HEK293T (cell line): ENCODE results near the gene NAV2.

ENCODE experiments used
- CTCF ChIA-PET: fragments of 350-600 bp; formaldehyde crosslinking; extraction: SDS; loops from one replicate; lab custom pipeline; 2021; ENCODE audit warnings: antibody characterized with exemption, inconsistent platforms; lab: Yijun Ruan, JAX
- POLR2A ChIA-PET: fragments of 350-600 bp; formaldehyde crosslinking; extraction: SDS; loops from one replicate; lab custom pipeline; 2020; ENCODE audit warnings: antibody characterized with exemption, inconsistent platforms; lab: Yijun Ruan, JAX
- DNase-seq: peaks from one replicate; pipeline ENCODE4 v3.0.0; 2012; ENCODE audit warnings: mixed read lengths; ENCODE audit errors: extremely low spot score
- ARNT ChIP-seq: fragments of 450-650 bp; IDR thresholded peaks from 2 replicates; pipeline ENCODE4 v1.6.1; 2017; ENCODE audit warnings: mild to moderate bottlenecking
- BHLHE40 ChIP-seq: fragments of 450-650 bp; IDR thresholded peaks from 2 replicates; pipeline ENCODE4 v1.6.1; 2016; ENCODE audit warnings: mild to moderate bottlenecking, moderate library complexity, borderline replicate concordance
- CTBP1 ChIP-seq: fragments of 450-650 bp; IDR thresholded peaks from 2 replicates; pipeline ENCODE4 v1.6.1; 2016; ENCODE audit warnings: borderline replicate concordance
- ELF4 ChIP-seq: fragments of 450-650 bp; IDR thresholded peaks from 2 replicates; pipeline ENCODE4 v1.6.1; 2017; ENCODE audit warnings: antibody characterized with exemption
- FOXA1 ChIP-seq: fragments of 450-650 bp; IDR thresholded peaks from 2 replicates; pipeline ENCODE4 v1.6.1; 2016; ENCODE audit warnings: mild to moderate bottlenecking
- FOXK2 ChIP-seq: fragments of 450-650 bp; IDR thresholded peaks from 2 replicates; pipeline ENCODE4 v1.6.1; 2016; ENCODE audit warnings: mild to moderate bottlenecking
- FOXM1 ChIP-seq: fragments of 450-650 bp; IDR thresholded peaks from 2 replicates; pipeline ENCODE4 v1.6.1; 2017; ENCODE audit warnings: mild to moderate bottlenecking, borderline replicate concordance
- HDGF ChIP-seq: fragments of 450-650 bp; IDR thresholded peaks from 2 replicates; pipeline ENCODE4 v1.6.1; 2017; ENCODE audit warnings: antibody characterized with exemption, borderline replicate concordance
- L3MBTL2 ChIP-seq: fragments of 450-650 bp; conservative IDR thresholded peaks from 2 replicates; pipeline ENCODE4 v1.6.1; 2016; ENCODE audit warnings: mild to moderate bottlenecking
- LEF1 ChIP-seq: fragments of 450-650 bp; IDR thresholded peaks from 2 replicates; pipeline ENCODE4 v1.6.1; 2017; ENCODE audit warnings: mild to moderate bottlenecking, borderline replicate concordance
- NFRKB ChIP-seq: fragments of 450-650 bp; IDR thresholded peaks from 2 replicates; pipeline ENCODE4 v1.6.1; 2016; ENCODE audit warnings: mild to moderate bottlenecking, moderate library complexity
- SP1 ChIP-seq: fragments of 450-650 bp; IDR thresholded peaks from 2 replicates; pipeline ENCODE4 v1.6.1; 2017
- SUZ12 ChIP-seq: fragments of 450-650 bp; IDR thresholded peaks from 2 replicates; pipeline ENCODE4 v1.6.1; 2016; ENCODE audit warnings: mild to moderate bottlenecking
- TARDBP ChIP-seq: fragments of 450-650 bp; IDR thresholded peaks from 2 replicates; pipeline ENCODE4 v1.6.1; 2016
- ZNF384 ChIP-seq: fragments of 450-650 bp; IDR thresholded peaks from 2 replicates; pipeline ENCODE4 v1.6.1; 2016
- TF ChIP-seq, protein P1 (sequence below): fragments of 450-650 bp; IDR thresholded peaks from 2 replicates; pipeline ENCODE4 v1.6.1; 2016

The NAV2 gene

GRCh38 chr11:19737575-19737974 lies 24.9 kb downstream of the NAV2 start:
- no peak for DNase-seq
- no peak for TF ChIP-seq CTBP1
- no peak for TF ChIP-seq ELF4
- no peak for TF ChIP-seq TARDBP
- no peak for TF ChIP-seq FOXK2
- TF ChIP-seq BHLHE40: no peak
- no peak for TF ChIP-seq L3MBTL2
- TF ChIP-seq SUZ12: no peak
- TF ChIP-seq, protein P1, sequence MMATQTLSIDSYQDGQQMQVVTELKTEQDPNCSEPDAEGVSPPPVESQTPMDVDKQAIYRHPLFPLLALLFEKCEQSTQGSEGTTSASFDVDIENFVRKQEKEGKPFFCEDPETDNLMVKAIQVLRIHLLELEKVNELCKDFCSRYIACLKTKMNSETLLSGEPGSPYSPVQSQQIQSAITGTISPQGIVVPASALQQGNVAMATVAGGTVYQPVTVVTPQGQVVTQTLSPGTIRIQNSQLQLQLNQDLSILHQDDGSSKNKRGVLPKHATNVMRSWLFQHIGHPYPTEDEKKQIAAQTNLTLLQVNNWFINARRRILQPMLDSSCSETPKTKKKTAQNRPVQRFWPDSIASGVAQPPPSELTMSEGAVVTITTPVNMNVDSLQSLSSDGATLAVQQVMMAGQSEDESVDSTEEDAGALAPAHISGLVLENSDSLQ: no peak
- no peak for TF ChIP-seq FOXM1
- TF ChIP-seq NFRKB: no peak
- no peak for TF ChIP-seq ZNF384
- no peak for TF ChIP-seq LEF1
- no peak for TF ChIP-seq ARNT
- TF ChIP-seq SP1: no peak
- no peak for TF ChIP-seq FOXA1
- POLR2A ChIA-PET: no interaction called here
- CTCF ChIA-PET: no interaction called here

- DNase-seq: no peak
- TF ChIP-seq ARNT: no peak
- POLR2A ChIA-PET: interaction anchor here (0.8 kb wide), 1 partner anchor 10 kb away, joined by 3 read pairs; no protein-coding TSS in a partner anchor
- CTCF ChIA-PET: no interaction called here
These were observed 25.5 kb downstream of the NAV2 start for GRCh38 chr11:19738124-19738523.

DNA sequence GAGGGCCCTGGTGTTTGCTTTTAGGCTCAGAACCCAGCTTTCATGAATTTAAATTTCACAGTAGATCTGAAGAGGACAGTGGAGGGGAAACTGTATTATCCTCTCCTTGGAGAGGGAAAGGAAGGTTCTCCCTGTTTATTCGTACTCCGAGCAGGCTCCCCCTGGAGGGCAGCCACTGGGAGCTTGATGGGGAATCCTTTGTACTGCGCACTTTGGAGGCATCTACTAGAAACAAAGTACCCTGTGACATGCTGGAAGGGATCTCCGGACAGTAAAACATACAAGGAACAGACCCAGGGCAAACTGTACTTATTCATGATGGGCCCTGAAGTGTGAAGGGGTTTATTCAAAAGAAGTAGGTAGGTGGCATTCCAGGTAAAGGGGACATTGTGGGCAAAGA lies 27.2 kb downstream of the NAV2 start:
- ChIA-PET CTCF (no interaction called here), POLR2A (interaction anchor here (0.5 kb wide), 1 partner anchor 66 kb away, joined by 3 read pairs; no protein-coding TSS in a partner anchor)
- DNase-seq: peak; percentile 14
- TF ChIP-seq HDGF (no peak), FOXA1 (no peak), ZNF384 (no peak)

DNA sequence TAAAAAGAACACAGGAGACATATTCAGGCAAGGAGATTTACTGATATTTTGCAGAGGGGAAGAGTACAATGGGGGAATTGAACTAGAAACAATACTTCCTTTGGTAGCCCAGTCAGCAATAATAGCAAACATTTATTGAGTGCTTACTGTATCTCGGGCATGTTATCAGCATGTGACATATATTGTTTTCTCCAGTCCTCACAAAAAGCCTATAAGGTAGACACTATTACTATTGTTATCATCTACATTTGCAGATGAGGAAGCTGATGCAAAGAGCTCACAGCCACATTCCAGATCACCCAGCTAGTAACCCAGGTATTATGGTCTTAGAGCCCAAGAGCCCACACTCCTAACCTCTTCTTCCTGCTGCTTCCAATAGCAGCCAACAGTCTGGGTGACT lies 27.9 kb downstream of the NAV2 start:
- DNase-seq: no peak
- POLR2A ChIA-PET: no interaction called here
- no peak for TF ChIP-seq ARNT
- TF ChIP-seq ZNF384: no peak
- TF ChIP-seq SP1: no peak
- TF ChIP-seq, protein P1: no peak
- no peak for TF ChIP-seq CTBP1
- TF ChIP-seq SUZ12: no peak
- CTCF ChIA-PET: interaction anchor here (0.6 kb wide), 1 partner anchor 40 kb away, joined by 4 read pairs; no protein-coding TSS in a partner anchor

GRCh38 chr11:19742588-19743292 lies 30.1 kb downstream of the NAV2 start:
- DNase-seq: peak; percentile 71
- TF ChIP-seq L3MBTL2 (no peak), LEF1 (no peak), NFRKB (no peak), CTBP1 (no peak)
- CTCF ChIA-PET: interaction anchor here (0.9 to 2.1 kb wide), 7 partner anchors 14 to 185 kb away, joined by 3 to 19 read pairs (median 5); no protein-coding TSS in a partner anchor
- POLR2A ChIA-PET: interaction anchor here (1.0 kb wide), 1 partner anchor 31 kb away, joined by 3 read pairs; no protein-coding TSS in a partner anchor

DNA sequence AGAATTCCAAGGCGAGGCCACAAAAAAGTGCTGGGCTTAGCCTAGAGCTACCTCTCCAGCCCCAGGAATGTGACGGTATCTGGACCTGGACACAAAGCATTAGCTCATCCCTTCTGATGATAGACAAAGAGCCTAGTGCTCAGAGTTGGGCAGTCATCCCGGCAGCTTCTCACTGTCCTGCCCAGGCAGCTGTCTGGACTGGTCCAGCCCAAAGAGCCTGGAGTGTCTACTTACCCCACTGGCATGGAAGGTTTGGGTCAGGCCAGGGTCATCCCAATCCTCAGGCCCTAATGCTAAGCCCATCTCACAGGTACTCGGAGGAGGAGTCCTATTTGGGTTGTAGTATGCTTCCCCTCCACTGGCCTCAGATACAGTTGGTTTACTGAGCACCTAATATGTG lies 31.0 kb downstream of the NAV2 start:
- DNase-seq: no peak
- POLR2A ChIA-PET: no interaction called here
- TF ChIP-seq NFRKB (no peak), FOXM1 (no peak)
- CTCF ChIA-PET: interaction anchor here (1.1 to 2.1 kb wide), 4 partner anchors 160 to 186 kb away, joined by 5 to 19 read pairs (median 8); no protein-coding TSS in a partner anchor

DNA sequence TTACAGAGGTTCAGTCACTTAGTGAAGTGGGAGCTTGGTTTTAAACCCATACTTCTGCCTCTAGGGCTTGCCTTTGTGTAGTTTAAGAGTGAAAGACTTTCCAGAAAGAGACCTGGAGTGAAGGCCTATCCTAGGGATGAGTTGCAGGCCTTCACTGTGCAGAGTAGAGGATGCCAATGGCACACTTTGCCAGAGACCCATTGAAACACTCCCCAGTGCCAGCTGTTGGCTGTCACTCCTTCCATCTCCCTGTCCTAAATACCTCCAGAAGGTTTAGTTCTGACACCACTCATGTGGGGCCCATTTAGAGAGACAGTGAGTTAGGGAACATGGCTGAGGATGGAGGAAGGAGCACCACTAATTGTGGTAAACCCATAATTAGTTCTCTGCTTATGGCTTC lies 31.5 kb downstream of the NAV2 start:
- TF ChIP-seq L3MBTL2: no peak
- no peak for TF ChIP-seq FOXA1
- TF ChIP-seq SP1: no peak
- no peak for TF ChIP-seq SUZ12
- TF ChIP-seq FOXM1: no peak
- TF ChIP-seq NFRKB: no peak
- no peak for TF ChIP-seq FOXK2
- ChIA-PET CTCF (interaction anchor here (1.1 to 2.0 kb wide), 2 partner anchors 160 to 184 kb away, joined by 5 to 9 read pairs; no protein-coding TSS in a partner anchor), POLR2A (no interaction called here)
- no peak for DNase-seq

GRCh38 chr11:19746086-19746485 lies 33.4 kb downstream of the NAV2 start:
- no peak for DNase-seq
- TF ChIP-seq NFRKB: no peak
- TF ChIP-seq ARNT: no peak
- no peak for TF ChIP-seq CTBP1
- TF ChIP-seq TARDBP: no peak
- no peak for TF ChIP-seq FOXK2
- TF ChIP-seq HDGF: no peak
- TF ChIP-seq BHLHE40: no peak
- no peak for TF ChIP-seq FOXM1
- no peak for TF ChIP-seq ELF4
- TF ChIP-seq SP1: no peak
- TF ChIP-seq SUZ12: no peak
- no peak for TF ChIP-seq LEF1
- TF ChIP-seq FOXA1: no peak
- POLR2A ChIA-PET: no interaction called here
- CTCF ChIA-PET: no interaction called here
